Inferior parietal cortex (tissue), 1 donor: ENCODE results near the gene SF3A1.

Experiments used
- DNase-seq: peaks from one replicate; pipeline ENCODE4 v3.0.0-alpha.2; 2016; ENCODE audit errors: extremely low spot score

SF3A1 gene

DNA sequence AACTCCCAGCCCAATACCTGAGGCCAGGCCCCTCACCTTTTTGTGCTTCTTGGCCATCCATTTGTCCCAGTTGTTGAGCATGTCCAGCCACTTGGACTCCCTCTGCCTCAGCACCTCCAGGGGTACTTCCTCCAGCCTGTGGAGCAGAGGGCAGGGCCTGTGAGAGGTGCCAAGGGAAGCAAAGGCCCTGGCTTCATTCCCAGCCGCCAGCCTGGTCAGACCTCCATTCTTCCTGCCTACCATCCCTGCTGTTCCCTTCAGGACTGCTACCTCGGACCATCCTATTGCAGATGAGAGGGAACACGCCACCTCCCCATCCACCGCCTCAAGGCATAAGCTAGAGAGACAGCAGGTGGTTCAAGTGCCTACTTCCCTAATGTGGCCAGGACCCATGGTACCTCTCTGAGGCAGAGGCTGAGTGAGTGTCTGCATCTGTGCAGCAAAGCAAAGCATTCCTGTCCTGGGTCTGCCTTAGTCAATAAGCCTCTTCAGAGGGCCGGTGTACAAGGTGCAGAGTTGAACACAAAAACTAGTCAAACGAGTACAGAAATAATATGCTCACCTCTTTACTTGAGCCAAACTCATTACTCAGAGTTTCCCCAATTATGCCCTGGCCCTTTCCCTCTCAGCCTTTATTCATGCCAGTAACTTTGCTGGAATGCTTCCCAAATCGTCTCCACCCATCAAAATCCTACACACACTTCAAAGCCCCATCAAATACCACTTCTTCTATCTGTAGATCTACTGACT is 52.0 kb downstream of the SF3A1 start:
- DNase-seq, result no peak

DNA sequence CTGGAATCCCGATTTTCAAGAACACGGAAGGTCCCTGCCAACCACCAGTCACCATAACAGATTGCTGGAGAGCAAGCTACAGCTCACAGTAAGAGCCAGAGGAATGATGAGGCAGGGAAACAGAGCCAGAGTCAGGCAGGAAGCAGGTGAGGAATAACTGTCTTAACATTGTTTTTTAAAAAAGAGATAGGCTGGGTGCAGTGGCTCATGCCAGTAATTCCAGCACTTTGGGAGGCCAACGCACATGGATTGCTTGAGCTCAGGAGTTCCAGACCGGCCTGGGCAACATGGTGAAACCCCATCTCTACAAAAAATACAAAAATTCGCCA is 53.9 kb downstream of the SF3A1 start:
- no peak for DNase-seq

GRCh38 chr22:30301995-30302809 is 54.5 kb downstream of the SF3A1 start:
- no peak for DNase-seq

- no peak for DNase-seq
Measured at GRCh38 chr22:30299322-30299721, 57.4 kb downstream of the SF3A1 start.

GRCh38 chr22:30297991-30298701 is 58.5 kb downstream of the SF3A1 start:
- DNase-seq, result no peak

GRCh38 chr22:30297276-30297990 is 59.3 kb downstream of the SF3A1 start:
- DNase-seq, result no peak

GRCh38 chr22:30296833-30297232 is 59.9 kb downstream of the SF3A1 start:
- no peak for DNase-seq

- no peak for DNase-seq
Measured at GRCh38 chr22:30296324-30296723, 60.4 kb downstream of the SF3A1 start.

DNA sequence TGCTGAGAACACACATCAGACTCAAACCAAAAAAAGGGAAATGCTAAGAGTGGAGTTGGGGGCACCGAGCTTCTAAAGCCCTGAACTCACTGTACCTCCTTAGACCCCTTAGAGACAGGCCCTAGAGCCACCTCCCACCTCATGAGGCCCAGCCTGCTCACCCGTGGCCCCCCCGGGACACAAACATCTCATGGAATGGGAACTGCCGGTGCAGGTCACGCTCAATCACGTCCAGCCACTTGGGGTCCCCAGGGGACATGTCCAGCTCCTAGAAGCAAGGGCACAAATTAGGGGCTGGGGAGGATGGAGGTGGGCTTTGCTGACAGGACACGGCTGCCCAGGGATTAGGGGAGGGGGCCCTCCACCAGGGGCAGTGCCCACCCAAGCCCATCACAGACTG is 61.1 kb downstream of the SF3A1 start:
- DNase-seq, result no peak

DNA sequence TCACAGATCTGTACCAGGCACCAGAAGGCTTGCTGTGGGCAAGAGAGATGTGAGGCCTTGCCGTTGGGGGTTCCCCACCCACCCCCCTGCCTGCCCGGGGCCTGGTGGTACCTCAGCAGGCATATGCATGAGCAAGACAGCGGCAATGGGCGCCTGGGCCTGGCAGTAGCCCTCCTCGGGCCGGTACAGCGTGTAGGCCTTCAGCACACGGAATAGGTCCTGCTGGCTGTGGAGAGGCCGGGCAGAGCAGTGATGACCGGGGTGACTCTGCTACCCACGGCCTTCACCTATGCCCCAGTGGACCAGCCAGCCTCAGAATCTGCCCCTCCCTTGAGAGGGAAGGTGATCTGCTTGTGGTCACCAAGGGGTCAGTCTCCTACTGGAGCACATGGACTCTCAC is 61.9 kb downstream of the SF3A1 start:
- DNase-seq, result no peak

GRCh38 chr22:30294066-30294465 is 62.6 kb downstream of the SF3A1 start:
- DNase-seq, result no peak

- no peak for DNase-seq
Measured at GRCh38 chr22:30293026-30293425, 63.7 kb downstream of the SF3A1 start.

DNA sequence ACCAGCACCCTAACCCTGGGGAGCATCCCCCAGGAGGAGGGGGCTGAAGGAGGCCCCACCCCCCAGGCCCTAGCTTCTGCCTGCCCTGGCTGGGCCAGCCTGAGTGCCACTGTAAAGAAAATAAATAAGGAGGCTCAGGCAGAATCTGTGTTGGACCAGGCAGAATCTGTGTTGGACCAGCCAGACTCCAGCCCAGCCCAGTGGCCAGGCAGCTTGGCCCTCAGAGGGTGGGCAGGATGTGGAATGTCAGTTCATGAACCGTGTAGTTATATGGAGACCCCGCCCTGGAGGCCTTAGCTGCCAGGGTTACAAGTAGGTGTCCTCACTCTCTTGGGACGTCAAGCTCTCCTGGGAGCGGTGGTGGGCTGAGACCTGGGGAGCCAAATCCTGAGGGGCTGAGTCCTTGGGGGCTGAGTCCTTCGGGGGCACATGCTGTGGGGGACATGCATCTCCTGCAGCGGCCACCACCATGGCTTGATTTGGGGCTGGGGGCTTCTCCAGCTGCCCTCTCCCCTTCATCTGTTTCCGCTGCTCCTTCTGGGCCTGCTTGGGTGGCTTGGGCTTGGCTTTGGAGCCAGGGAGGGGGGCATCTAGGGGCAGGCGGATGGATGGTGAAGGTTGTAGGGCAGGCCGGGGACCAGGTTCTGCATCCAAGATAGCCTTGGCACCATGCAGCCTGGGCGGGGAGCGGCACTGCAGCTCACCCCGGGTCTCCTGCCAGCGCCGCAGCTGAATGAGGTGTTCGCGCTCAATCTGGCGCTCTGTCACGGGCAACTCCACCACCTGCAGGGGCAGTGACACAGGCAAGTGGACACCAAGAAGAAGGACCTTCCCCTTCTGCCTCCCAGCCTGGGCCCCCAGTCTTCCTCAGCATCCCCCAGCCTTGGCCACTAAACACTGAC is 64.4 kb downstream of the SF3A1 start:
- DNase-seq, result no peak

DNA sequence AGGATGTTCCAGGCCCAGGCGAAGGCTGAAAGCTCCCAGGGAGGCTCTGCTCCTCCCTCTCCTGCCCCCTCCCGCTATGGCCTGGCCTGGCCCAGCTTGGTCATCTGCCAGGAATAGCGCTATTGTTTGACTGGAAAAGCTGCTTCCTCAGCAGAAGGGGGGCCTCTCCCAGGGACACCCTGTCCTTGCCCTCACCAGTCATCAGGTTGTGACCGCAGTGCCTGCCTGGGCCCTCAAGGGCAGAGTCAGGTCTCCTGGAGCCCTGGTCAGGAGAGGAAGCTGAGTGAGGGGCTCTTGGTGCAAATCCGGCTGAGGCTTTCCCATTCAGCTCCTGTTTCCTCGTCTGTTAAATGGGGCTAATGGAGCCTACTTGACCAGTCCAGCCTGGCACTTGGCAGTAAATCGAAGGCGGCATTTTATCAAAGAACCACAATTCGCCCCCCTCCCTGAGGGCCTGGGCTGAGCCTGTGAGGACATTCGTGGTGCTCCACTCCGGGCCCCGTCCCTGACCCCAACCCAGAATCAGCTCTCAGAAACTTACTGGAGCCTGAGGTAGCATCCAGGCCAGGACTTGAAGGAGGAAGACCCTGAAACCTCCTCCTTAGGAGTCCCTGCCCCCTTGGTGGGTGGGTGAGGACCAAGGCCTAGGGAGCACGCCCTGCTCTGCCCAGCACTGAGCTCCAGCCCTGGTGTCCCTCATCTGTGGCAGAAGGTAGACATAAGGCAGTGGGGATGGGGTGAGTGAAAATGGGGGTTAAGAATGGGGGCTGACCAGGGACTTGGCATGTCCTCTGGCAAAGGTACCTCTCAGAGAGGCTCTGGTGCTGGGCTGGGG is 65.4 kb downstream of the SF3A1 start:
- DNase-seq, result peak; percentile 82

DNA sequence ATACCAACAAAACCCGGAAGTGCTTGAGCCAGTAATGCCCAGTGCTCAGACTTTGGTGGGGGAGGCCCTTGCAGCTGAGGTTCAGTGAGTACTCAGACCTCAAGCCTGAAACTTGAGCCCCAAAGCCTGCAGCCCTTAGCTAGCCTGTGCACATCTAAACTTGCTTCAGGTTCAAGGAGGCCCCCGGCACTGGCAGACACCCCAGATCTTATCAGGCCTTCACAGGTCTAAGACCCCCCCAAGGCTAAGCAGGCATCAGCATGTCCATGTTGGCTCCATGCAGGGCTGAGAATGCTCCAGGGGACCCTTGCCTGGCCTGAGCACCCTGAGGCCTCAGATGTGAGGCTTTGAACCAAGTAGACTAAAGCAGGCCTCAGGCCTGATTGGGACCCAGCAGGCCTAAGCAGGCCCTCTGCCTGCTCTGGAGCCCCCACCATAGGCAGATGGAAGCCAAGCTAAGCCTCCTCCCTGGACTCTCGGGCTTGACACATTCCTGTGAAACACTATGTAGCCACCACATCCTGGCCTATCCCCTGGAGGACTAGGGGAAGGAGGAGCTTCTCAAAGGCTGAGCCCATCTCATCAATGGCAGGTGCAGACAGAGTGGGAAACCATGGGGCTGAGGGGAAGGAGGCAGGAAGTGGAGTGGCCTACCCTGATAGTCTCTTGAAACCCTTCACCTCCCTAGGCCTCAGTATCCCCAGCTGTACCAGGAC is 66.2 kb downstream of the SF3A1 start:
- no peak for DNase-seq

- DNase-seq, result no peak
Measured at GRCh38 chr22:30289980-30290313, 66.7 kb downstream of the SF3A1 start.

DNA sequence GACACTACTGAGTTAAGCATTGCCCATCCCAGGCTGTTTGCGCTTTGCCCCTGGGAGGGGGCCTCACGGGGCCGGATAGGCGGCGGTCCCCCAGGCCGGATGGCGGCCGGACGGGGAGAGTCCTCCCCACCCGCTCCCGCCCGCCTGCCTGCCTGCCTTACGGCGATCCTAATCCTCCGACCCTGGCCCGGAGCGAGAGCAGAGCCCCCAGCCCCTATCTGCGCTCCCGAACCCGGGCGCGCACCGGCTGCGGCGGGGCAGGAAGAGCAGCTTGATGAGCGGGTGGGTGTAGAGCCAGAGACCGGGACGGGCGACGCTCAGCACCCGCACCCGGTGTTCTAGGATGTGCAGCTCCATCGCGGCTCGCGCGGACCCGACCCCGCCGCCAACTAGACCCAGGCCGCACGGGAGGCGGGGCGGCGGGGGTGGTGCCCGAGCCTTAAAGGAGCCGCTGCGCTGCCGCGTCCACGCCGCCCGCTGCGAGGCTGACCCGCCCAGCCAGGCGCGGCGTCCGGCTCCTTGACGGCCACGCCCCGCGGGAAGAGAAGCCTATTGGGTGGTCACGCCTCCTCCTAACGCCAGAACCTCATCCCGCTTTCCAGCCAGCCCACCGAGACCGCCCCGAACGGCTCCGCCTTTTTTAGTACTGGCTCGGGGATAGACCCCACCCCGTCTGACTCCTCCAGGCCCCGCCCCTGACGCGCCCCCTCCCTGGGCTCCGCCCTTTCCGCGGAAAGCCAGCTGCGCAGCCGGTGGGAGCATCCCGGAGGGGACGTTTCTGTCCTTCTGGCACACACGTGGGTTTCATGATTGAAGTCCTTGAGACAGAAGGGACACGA is 67.3 kb downstream of the SF3A1 start, which contains the start of gene CASTOR1:
CASTOR1 (minus strand) TSS at position 365 of the 839 bp plus-strand sequence; CDS start at position 357, 8 bp downstream.
- peak; percentile 92 for DNase-seq

DNA sequence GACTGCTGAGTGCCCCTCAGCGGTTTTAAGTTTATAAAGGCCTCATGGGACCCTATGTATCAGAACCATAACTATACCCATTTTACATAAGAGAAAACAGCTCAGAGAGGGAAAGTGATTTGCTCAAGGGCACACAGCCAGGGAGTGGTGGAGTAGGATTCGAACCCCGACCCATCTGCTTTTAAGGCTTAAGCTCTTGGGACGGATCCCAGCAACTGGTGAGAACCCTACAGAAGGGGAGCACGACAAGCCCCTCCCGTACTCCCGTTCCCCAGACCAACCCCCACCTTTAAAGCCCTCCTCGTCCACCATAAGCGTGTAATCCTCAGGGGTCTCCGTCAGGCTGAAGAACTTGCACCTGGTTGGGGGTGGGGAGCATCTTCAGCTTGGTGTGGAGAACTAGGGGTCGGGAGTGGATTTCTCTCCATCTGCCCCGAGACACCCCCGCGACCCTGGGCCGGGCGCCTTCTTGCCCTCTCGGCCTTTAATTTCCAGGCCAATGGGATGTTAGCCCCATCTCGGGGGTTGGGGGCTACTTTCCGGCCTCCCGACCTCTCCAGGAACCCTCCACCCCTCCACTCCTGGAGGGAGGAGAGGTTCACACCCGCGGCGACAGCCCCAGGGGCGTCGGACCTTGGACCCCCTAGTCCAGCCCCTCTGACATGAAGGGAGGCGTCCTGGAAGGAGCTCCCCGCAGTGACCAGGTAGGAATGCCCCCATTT is 68.1 kb downstream of the SF3A1 start:
- no peak for DNase-seq
